NCI-H510A treated with DMSO at 0.1 percent for 48 hours (cell line): Measurements from ENCODE around the gene SOCS1.
"Not testable (repeated sequence)": the region's sequence is repeated elsewhere in the genome, so short reads cannot be mapped to it uniquely, and the experiment has no call there.

Experiments used
- DNase-seq: peaks from one replicate; lab custom pipeline; 2025; lab: John Stamatoyannopoulos, UW

SOCS1 gene

DNA sequence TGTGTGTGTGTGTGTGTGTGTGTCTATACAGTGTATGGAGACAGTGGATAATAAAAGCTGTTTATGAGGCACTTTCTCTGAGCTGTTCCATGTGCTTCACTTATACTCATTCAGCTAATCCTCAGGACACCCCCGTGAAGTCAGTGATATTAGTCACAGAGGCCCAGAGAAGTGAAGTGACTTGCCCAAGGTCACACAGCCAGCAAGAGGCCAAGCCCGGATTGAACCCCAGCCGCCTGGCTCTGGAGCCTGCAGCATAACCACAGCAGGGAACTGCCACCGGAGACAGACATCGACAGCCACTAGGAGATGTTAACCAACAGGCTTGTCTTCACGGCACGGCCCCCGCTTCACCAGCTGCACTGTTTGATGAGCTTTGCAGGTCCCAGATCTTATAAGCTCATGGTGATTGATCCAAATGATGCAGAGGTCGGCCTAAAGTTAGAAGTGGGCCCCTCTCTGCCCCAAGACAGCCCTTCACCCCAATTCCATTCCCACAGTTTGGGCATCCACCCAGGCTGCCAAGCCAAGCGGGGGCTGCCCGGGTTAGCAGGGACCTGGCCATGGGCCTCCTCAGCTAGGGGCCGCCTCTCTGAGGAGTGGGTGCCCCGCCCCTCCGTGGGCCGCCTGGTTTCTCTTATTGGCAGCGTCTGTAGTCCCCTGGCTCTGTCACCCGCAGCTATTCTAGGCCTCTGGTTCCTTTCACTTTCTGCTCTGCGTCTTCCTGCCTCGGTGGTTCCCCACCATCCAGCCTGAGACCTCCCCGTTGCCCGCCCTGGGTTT, 30.9 kb downstream of the SOCS1 start:
- DNase-seq = no peak

DNA sequence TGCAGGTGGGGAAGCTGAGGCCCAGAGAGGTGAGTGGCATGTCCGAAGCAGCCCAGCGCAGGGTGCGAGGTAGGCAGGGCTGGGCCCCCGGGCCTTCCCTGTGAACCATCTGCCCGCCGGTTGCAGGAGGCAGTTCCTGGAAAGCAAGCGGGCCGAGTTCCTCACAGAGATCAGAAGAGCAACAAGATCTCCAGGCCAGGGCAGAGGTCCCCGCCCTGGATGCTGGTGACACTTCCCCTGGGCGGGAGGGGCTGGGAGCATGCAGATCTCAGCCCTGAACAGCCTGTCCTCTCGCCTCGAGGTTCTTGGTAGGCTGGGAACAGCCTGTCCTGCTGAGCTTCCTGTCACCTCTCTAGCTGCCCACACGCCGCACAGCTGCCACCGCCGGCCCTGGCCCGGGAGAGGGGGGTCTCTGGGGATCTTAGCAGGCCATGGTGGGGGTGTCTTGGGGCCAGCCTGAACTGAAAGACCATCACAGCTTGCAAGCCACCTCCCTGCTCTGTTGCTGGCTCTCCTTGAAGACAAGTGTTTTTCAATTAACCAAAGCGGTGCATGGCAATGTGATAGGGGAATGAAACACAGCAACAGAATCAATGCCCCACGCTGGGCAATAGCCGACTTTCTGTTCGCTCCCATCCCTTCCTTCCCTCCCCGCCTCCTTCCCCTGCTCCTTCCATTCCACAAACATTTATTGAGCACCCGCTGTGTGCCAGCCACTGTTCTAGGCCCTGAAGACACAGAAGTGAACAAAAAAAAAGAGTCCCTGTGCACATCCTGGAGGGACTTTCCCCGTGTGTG, 31.7 kb downstream of the SOCS1 start:
- DNase-seq = no peak

DNA sequence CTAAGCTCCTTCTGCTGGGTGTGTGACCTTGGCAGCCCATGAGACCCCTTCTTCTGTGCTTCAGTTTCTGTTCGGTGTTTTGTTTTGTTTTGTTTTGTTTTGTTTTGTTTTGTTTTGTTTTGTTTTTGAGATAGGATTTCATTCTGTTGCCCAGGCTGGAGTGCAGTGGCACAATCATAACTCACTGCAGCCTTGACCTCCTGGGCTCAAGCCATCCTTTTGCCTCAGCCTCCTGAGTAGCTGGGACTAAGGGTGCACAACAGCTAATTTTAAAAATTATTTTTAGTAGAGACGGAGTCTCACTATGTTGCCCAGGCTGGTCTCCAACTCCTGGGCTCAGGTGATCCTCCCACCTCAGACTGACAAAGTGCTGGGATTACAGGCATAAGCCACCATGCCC, 35.5 kb downstream of the SOCS1 start:
- not testable (repeated sequence) for DNase-seq

DNA sequence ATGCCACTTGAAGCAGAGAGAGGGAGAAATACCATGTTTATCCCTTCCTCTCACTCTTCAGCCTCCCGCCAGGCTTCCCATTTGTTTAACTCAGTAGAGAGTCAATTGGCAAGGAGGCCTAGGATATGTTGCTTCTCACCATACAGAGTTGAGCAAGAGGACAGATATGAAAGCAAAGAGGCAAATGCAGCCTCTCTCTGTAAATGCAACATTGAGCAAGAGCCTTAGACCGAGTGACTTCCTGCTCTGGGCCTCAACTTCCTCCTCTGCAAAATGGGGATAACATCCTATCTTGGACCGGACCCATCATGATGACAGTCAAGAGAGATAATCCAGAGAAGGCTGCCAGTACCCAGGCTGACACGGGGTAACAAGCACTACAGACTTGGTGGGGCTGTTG, 36.8 kb downstream of the SOCS1 start:
- DNase-seq = no peak

DNA sequence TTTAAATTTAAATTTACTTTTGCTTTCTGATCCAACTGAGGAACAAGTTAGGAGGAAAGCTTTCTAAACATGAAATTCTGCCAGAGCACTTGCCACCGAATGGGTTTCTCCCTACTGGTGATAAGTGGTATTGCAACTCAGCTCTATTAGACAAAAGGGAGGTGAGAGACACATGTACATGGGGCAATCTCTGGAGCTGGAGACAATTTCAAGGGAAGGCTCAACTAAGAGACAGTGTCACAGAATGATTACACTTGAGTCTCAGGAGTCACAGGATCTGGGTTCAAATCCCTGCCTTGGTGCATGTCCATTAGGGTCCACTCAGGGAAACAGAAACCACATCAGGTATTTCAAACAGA, 37.4 kb downstream of the SOCS1 start:
- no peak for DNase-seq

DNA sequence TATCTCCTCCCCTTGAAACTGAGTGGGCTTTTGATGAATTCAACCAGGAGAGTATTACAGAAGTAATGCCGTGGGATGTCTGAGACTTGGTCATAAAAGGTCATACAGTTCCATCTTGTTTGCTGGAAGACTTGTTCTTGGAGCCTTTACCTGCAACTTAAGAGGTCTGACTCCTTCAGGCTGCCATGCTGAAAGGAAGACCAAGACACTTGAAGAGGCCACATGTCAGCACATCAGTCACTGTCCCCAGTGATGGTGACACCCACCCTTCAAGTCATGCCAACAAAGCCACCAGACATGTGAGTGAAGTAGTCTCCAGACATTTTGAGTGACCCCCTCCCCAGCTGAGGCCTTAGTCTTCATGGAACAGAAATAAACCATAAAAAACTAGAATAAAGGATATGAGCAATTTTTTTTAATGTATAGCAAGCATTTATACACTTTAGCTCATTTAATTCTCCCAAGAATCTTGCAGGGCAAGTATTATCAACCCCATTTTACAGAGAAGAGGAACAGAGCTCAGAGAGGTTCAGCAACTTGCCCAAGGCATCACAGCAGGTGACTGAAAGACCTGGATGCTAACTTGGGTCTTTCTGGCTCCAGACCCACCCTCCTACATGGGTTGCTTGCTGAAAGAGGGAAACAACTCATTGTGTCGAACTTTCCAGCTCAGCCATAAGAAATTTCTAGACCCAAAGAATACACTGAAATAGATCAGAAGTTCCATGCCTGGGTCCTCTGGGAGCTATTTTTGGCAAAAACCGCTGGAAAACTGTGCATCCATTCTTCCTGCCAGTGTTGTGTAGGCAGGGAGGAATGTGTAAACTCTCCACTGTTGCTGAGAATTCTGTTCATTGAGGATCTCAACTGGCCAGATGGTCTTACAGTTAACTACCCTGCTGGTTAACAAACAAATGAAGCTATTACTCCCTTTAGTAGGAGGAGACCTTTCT, 38.1 kb downstream of the SOCS1 start:
- no peak for DNase-seq

DNA sequence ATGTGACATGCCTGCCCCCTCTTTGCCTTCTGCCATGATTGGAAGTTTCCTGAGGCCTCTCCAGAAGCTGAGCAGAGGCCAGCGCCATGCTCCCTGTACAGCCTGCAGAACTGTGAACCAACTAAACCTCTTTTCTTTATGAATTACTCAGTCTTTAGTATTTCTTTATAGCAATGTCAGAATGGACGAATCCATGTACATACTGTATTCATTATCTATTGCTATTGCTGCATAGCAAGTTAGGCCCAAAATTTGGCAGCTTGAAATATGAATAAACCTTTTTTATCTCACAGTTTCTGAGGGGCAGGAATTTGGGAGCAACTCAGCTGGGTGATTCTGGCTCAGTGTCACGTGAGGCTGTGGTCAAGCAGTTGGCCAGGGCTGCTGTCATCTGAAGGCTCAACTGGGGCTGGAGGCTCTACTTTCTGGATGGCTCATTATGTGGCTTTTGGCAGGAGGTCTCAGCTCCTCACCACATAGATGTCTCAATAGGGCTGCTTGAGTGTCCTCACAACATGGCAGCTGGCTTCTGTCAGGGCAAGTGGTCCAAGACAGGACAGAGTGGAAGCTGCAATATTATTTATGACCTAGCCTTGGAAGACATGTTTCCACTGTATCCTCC, 40.0 kb downstream of the SOCS1 start:
- no peak for DNase-seq

DNA sequence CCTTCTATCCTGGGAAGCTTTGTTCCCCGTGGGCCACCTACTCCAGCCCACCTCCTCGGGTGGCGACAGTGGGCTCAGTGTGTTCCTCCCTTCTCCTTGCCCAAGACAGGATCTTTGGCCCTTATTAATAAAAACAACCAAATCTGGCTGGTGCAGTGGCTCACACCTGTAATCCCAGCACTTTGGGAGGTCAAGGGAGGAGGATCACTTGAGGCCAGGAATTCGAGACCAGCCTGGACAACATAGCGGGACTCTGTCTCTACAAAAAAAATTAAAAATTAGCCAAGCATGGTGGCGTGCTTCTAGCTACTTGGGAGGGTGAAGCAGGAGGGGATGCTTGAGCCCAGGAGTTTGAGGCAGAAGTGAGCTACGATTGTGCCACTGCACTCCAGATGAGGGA, 42.2 kb downstream of the SOCS1 start:
- DNase-seq = no peak

DNA sequence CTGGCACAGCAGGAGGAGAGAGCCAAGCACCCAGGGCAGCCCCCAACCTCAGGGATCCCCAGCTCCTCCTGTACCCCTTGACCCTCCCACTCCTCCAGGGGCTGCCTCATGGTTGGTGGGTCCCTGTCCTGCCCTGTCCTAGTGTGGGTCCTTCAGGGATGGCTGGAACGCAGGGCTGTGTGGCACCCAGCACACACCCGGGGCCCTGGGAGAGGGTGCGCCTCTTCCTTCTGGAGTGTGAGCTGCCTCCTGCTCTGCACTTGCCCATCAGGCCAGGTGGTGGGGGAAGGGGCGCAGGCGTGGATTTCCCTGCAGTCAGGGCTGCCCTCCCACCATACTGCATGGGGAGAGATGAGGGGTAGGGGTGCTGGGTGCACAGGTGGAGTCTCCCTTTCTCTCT, 42.6 kb downstream of the SOCS1 start:
- no peak for DNase-seq

DNA sequence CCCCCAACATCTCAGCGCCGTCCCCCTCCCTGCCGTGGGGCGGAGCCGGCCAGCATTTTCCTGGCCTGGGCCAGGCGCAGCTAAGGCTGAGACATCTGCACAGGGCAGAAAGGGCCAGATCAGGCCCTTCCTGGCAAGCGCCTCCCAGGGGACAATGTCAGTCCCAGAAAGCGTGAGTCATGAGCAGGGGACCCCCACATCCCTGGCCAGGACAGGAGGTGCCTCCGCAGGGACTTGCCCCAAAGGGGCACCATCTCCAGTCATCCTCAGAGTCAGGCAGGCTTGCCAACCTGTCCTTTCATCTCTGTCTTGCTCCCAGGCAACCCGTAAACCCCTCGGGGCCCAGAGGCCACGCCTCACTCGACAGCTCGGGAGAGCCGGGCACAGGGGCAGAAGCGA, 43.2 kb downstream of the SOCS1 start:
- DNase-seq = no peak

DNA sequence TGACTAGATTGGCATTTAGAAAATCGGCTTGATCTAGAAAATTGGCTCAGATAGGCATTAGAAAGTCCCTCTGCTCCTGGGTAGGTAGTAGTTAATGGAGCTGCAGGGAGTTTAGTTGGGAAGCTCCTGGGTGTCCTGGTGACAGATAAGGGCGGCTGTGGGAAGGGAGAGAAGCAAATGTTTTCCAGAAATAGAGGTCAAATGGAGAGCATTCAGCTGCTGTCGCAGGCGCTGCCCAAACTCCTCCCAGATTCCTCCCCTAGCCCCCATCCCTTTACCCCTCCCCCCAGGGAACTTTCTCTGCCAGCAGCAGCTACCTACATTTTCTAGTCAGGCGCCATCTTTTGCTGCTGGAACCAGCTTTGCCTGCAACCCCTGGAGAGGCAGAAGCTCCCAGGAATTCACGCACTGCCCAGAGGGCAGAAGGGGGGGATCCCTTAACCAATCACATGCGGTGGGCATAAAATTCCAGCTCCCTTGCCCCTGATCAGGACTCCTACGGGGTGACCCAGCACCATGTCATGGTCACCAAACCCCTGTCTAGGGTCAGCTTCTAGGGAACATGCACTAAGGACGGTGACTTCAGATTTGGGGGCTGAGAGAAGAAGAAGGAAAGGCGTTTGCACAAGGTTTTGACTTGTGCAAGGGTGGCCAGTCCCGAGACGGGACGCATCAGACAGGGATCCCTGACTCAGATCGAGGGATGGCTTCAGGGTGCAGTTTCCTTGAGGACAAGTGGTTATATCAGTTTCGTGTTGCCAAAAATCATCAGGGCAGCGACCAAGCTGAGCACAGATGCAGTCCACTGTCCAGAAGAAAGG, 43.8 kb downstream of the SOCS1 start:
- DNase-seq = no peak

DNA sequence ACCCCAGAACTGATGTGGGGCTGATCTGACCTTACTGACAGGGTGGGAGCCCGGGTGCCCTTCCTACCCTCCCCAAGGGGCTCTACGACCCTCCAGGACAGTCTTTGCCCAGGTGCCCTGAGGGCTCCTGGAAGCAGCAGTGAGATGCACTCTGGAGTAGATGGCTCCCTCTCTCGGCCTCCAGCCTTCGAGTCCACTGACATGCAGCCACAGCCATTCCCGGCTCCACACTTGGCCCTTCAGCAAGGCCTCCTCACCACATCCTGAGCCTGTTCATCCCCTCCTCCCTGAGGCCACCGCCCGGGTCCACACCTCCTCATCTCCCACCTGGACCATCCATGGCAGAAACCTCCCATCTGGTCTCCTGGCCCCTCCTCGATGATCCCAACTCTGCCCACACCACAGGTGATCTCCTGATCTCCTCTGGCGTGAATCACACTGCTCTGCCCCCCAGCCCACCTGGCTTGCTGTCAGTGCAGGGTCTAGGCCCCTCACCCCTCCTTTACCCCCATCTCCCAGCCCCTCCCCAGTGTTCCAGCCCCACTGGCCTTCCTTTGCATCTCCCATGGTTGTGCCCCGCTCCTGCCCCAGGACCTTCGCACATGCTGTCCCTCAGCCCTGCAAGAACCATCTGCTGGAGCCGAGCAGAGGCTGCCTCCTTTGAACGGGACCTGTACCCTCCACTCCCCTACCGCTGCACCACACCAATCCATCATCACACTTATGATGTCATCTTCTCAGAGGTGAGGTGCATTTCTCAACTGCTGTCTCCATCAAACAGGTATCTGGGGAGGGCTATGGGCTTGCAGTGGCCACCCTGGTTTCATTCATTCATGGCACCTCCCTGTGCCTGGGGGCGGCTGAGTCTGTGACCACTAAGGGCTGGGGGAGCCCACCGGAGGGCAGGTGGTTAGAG, 44.7 kb downstream of the SOCS1 start:
- no peak for DNase-seq

DNA sequence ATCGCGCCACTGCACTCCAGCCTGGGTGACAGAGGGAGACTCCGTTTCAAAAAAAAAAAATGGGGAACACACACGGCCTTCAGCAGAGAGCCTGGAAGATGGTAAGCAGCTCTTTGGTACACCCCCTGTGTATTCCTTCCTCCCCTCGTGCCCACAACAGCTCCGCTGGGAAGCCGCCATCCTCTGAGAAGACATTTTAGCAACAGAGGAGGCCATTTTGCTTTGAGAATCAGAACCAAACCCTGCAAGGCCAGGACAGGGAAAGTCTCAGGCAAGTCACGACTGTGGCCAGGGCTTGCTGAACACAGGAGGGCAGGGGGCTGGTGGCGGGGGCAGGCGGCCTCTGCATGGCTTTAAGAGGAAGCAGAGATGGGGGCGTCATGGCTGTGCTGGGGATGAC, 45.7 kb downstream of the SOCS1 start:
- no peak for DNase-seq

DNA sequence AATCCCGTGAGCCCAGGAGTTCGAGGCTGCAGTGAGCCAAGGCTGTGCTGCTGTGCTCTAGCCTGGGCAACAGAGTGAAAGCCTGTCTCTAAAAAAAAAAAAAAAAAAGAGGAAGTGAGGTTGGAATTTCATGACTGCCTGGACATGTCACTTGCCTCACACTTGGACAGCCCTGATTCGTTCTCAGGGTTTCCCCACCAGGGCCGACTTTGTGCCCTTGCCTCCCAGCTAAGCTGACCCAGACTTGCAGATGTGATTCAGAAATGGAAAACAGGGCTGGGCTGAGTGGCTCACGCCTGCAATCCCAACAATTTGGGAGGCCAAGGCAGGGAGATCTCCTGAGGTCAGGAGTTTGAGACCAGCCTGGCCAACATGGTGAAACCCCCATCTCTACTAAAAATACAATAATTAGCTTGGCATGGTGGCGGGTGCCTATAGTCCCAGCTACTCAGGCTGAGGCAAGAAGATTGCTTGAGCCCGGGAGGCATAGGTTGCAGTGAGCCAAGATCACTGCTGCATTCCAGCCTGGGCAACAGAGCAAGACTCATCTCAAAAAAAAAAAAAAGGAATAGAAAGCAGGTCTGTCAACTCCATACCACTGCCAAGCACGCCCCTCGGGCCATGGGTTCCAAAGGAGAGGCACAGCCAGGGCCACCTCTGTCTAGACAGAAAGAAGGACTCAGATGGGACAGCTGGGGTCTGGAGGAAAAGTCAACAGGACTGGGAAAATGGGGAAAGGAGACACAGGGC, 46.9 kb downstream of the SOCS1 start:
- no peak for DNase-seq

DNA sequence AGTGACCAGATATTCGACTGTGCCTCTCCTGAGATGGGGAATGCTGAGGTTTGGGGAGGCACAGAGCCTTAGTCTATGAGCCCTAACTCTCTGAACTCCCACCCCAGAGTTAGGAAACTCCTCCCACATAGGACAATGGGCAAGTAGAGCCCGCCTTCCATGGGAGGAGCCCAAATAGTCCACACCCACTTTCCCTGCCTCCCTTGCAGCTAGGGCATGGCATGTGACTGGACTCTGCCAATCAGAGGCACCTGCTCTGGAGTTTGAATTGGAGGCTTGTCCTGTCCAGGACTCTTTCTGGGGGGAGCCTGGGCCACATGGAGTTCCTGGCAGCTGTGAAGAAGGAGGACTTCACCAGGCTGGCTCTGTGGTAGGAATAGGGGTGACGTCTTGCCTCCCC, 48.4 kb downstream of the SOCS1 start:
- no peak for DNase-seq

DNA sequence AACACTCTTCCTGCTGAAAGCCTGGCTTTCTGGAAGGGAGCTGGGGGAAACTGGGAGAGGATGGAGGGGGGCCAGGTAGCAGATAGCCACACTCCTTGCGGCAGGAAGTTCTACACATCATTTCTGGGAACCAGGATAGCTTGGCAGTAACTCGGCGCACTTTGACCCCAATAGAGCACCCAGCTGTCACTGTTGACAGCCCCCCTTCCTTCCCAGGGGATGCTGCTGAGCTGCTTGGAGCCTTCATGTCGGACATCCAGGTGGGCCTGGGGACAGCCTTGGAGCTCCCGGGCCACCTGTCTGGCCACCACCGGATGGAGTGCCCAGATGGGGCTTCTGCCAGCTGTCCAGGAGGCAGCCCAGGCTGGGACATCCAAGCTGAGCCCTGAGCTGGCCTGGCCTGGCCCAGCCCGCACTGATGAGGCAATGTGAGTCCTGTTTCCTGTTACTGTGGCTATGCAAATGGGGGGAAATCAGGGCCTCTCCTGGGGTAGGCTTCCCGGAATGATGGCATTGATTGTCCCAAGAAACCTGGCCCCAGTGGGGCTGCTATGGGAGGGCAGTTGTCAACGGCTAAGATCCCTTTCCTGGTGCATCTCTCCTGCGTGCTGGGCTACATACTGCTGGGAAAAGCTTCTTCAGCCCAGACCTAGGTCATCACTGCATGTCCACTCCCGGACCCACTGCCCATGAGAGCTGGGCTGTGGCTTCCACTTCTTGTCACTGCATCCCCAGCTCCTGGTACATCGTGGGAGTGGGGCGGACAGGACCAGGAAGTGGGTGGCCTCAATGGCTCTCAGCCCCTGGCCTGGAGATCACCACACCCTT, 50.0 kb downstream of the SOCS1 start:
- DNase-seq = no peak

DNA sequence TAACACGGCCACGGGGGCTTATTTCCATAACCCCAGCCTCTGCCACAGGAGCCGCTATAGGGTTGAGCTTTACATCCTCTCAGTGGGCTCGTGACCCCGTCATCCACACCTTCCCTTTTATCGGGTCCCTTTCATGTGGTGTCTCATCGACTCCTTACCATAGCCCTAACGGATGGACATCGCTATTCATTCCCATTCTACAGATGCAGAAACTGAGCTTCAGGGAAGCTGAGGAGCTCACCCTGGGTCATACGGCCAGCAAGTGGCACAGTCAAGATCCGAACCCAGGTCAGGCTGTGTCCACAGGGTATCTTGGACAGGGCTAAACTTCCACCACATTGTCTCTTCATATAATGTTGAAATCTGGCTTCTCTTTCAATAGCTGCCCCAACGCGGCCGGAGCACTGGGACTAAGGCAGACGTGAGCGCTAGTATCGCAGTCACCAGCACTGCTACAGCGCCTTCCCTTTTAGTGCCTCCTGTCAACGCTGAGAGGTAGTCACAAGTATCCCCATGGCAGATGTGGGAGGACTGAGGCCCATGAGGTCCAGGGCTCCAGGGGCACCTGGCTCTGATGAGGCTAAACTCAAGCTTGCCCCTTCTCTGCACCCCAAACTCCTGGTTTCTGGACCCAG, 50.8 kb downstream of the SOCS1 start:
- DNase-seq = no peak

DNA sequence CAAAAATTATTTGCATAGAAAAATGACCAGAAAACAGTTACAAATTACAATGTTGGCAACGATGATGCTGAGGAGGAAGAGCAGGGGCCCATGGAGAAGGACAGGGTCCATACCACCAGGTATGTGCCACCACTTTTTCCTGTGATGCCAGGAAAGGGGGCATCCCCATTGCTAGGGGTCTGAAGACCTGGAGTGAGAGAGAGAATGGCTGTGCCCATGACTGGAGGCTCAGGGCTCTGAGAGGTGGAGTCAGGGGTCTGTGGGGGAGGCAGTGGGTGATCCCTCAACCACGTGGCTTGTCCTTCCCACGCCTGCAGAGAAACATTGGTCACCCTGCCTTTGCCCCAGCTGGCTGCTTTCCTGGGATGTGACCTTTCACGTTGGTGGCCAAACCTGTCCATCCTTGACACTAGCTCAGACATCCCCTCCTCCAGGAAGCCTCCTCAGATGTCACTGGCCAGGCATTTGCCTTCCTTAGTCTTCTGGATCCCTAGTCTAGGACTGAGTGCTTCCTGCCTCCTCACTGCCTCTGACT, 51.4 kb downstream of the SOCS1 start:
- no peak for DNase-seq
